ENCODE measurements around the gene SEMG1.

The SEMG1 gene

GRCh38 chr20:45187693-45188092 lies 19.1 kb upstream of the SEMG1 start:
- no peaks in the 10 kb centered on the region for H3K36me3 ChIP-seq (ENCODE audit: control insufficient read depth, insufficient read depth, low read length)
- no peaks in the 10 kb centered on the region for H3K4me1 ChIP-seq (ENCODE audit: control insufficient read depth, insufficient read depth, low read length, poor library complexity, severe bottlenecking)
- WGBS, 2 experiments (ENCODE audit: insufficient coverage in 2 of 2), result 57 to 94% methylated on average over 2 of the region's 2 CpGs
- H3K4me3 ChIP-seq (ENCODE audit: extremely low read depth, insufficient read depth, low read length, poor library complexity, severe bottlenecking), result no peak overlapping the region
- no peak overlapping the region for H3K27ac ChIP-seq (ENCODE audit: low read depth, low read length, severe bottlenecking)
- H3K9me3 ChIP-seq (ENCODE audit: control insufficient read depth, low read length), result no peaks in the 10 kb centered on the region

- H3K36me3 ChIP-seq (ENCODE audit: control insufficient read depth, insufficient read depth, low read length), result no peaks in the 10 kb centered on the region
- H3K9me3 ChIP-seq (ENCODE audit: control insufficient read depth, low read length), result no peaks in the 10 kb centered on the region
- no peak overlapping the region for H3K4me3 ChIP-seq (ENCODE audit: extremely low read depth, insufficient read depth, low read length, poor library complexity, severe bottlenecking)
- no peak overlapping the region for H3K27ac ChIP-seq (ENCODE audit: low read depth, low read length, severe bottlenecking)
- WGBS, 2 experiments (ENCODE audit: insufficient coverage in 2 of 2), result 84 to 100% methylated on average over 2 of the region's 3 CpGs
- no peaks in the 10 kb centered on the region for H3K4me1 ChIP-seq (ENCODE audit: control insufficient read depth, insufficient read depth, low read length, poor library complexity, severe bottlenecking)
These were observed 17.7 kb upstream of the SEMG1 start for GRCh38 chr20:45189067-45189609.

GRCh38 chr20:45189861-45190260 lies 17.0 kb upstream of the SEMG1 start:
- no peaks in the 10 kb centered on the region for H3K9me3 ChIP-seq (ENCODE audit: control insufficient read depth, low read length)
- H3K4me1 ChIP-seq (ENCODE audit: control insufficient read depth, insufficient read depth, low read length, poor library complexity, severe bottlenecking), result no peaks in the 10 kb centered on the region
- H3K27ac ChIP-seq (ENCODE audit: low read depth, low read length, severe bottlenecking), result no peak overlapping the region
- WGBS, 2 experiments (ENCODE audit: insufficient coverage in 2 of 2), result 96 to 100% methylated on average over 2 to 3 of the region's 3 CpGs
- H3K36me3 ChIP-seq (ENCODE audit: control insufficient read depth, insufficient read depth, low read length), result no peaks in the 10 kb centered on the region
- no peak overlapping the region for H3K4me3 ChIP-seq (ENCODE audit: extremely low read depth, insufficient read depth, low read length, poor library complexity, severe bottlenecking)

GRCh38 chr20:45191926-45192325 lies 14.9 kb upstream of the SEMG1 start:
- Histone ChIP-seq H3K27ac (ENCODE audit: low read depth, low read length, severe bottlenecking) (no peak overlapping the region), H3K36me3 (ENCODE audit: control insufficient read depth, insufficient read depth, low read length) (no peaks in the 10 kb centered on the region), H3K4me3 (ENCODE audit: extremely low read depth, insufficient read depth, low read length, poor library complexity, severe bottlenecking) (no peak overlapping the region), H3K4me1 (ENCODE audit: control insufficient read depth, insufficient read depth, low read length, poor library complexity, severe bottlenecking) (no peaks in the 10 kb centered on the region), H3K9me3 (ENCODE audit: control insufficient read depth, low read length) (no peaks in the 10 kb centered on the region)
- 90% methylated on average over 2 of the region's 3 CpGs; no CpG with 5 or more reads in 1 of the 2 experiments for WGBS, 2 experiments (ENCODE audit: insufficient coverage in 2 of 2)

GRCh38 chr20:45193331-45193730 lies 13.5 kb upstream of the SEMG1 start:
- Histone ChIP-seq H3K9me3 (ENCODE audit: control insufficient read depth, low read length) (no peaks in the 10 kb centered on the region), H3K36me3 (ENCODE audit: control insufficient read depth, insufficient read depth, low read length) (no peaks in the 10 kb centered on the region), H3K27ac (ENCODE audit: low read depth, low read length, severe bottlenecking) (no peak overlapping the region), H3K4me3 (ENCODE audit: extremely low read depth, insufficient read depth, low read length, poor library complexity, severe bottlenecking) (no peak overlapping the region), H3K4me1 (ENCODE audit: control insufficient read depth, insufficient read depth, low read length, poor library complexity, severe bottlenecking) (no peaks in the 10 kb centered on the region)
- WGBS, 2 experiments (ENCODE audit: insufficient coverage in 2 of 2), result no CpG with 5 or more reads among the region's 2 CpGs

- H3K4me1 ChIP-seq (ENCODE audit: control insufficient read depth, insufficient read depth, low read length, poor library complexity, severe bottlenecking), result no peaks in the 10 kb centered on the region
- H3K4me3 ChIP-seq (ENCODE audit: extremely low read depth, insufficient read depth, low read length, poor library complexity, severe bottlenecking), result no peak overlapping the region
- WGBS, 2 experiments (ENCODE audit: insufficient coverage in 2 of 2), result 100% methylated on average over 1 of the region's 1 CpG; no CpG with 5 or more reads in 1 of the 2 experiments
- no peaks in the 10 kb centered on the region for H3K9me3 ChIP-seq (ENCODE audit: control insufficient read depth, low read length)
- H3K27ac ChIP-seq (ENCODE audit: low read depth, low read length, severe bottlenecking), result no peak overlapping the region
- H3K36me3 ChIP-seq (ENCODE audit: control insufficient read depth, insufficient read depth, low read length), result no peaks in the 10 kb centered on the region
These were observed 3.1 kb downstream of the SEMG1 start for GRCh38 chr20:45209924-45210323.

GRCh38 chr20:45211569-45212474 lies 5.0 kb downstream of the SEMG1 start:
- Histone ChIP-seq H3K4me3 (ENCODE audit: extremely low read depth, insufficient read depth, low read length, poor library complexity, severe bottlenecking) (no peak overlapping the region), H3K4me1 (ENCODE audit: control insufficient read depth, insufficient read depth, low read length, poor library complexity, severe bottlenecking) (no peaks in the 10 kb centered on the region), H3K36me3 (ENCODE audit: control insufficient read depth, insufficient read depth, low read length) (no peaks in the 10 kb centered on the region), H3K9me3 (ENCODE audit: control insufficient read depth, low read length) (no peaks in the 10 kb centered on the region), H3K27ac (ENCODE audit: low read depth, low read length, severe bottlenecking) (no peak overlapping the region)

GRCh38 chr20:45212836-45213235 lies 6.0 kb downstream of the SEMG1 start:
- WGBS, 2 experiments (ENCODE audit: insufficient coverage in 2 of 2), result no CpG with 5 or more reads among the region's 3 CpGs
- Histone ChIP-seq H3K9me3 (ENCODE audit: control insufficient read depth, low read length) (peaks cover 3% of the 10 kb centered on the region), H3K4me3 (ENCODE audit: extremely low read depth, insufficient read depth, low read length, poor library complexity, severe bottlenecking) (no peak overlapping the region), H3K27ac (ENCODE audit: low read depth, low read length, severe bottlenecking) (no peak overlapping the region), H3K4me1 (ENCODE audit: control insufficient read depth, insufficient read depth, low read length, poor library complexity, severe bottlenecking) (no peaks in the 10 kb centered on the region), H3K36me3 (ENCODE audit: control insufficient read depth, insufficient read depth, low read length) (no peaks in the 10 kb centered on the region)

GRCh38 chr20:45218124-45218523 lies 11.3 kb downstream of the SEMG1 start:
- Histone ChIP-seq H3K36me3 (ENCODE audit: control insufficient read depth, insufficient read depth, low read length) (no peaks in the 10 kb centered on the region), H3K27ac (ENCODE audit: low read depth, low read length, severe bottlenecking) (no peak overlapping the region), H3K9me3 (ENCODE audit: control insufficient read depth, low read length) (peaks cover 3% of the 10 kb centered on the region), H3K4me3 (ENCODE audit: extremely low read depth, insufficient read depth, low read length, poor library complexity, severe bottlenecking) (no peak overlapping the region), H3K4me1 (ENCODE audit: control insufficient read depth, insufficient read depth, low read length, poor library complexity, severe bottlenecking) (no peaks in the 10 kb centered on the region)
- 86 to 91% methylated on average over 4 of the region's 4 CpGs for WGBS, 2 experiments (ENCODE audit: insufficient coverage in 2 of 2)

- Histone ChIP-seq H3K27ac (ENCODE audit: low read depth, low read length, severe bottlenecking) (no peak overlapping the region), H3K36me3 (ENCODE audit: control insufficient read depth, insufficient read depth, low read length) (no peaks in the 10 kb centered on the region), H3K9me3 (ENCODE audit: control insufficient read depth, low read length) (peaks cover 3% of the 10 kb centered on the region), H3K4me3 (ENCODE audit: extremely low read depth, insufficient read depth, low read length, poor library complexity, severe bottlenecking) (no peak overlapping the region), H3K4me1 (ENCODE audit: control insufficient read depth, insufficient read depth, low read length, poor library complexity, severe bottlenecking) (no peaks in the 10 kb centered on the region)
- WGBS, 2 experiments (ENCODE audit: insufficient coverage in 2 of 2), result no CpG with 5 or more reads among the region's 2 CpGs
These were observed 11.8 kb downstream of the SEMG1 start for GRCh38 chr20:45218636-45219035.

GRCh38 chr20:45221076-45221475 lies 14.2 kb downstream of the SEMG1 start, which contains the start of gene SEMG2:
TSS of gene SEMG2 (plus strand) at chr20:45221373. CDS start at chr20:45221390, 17 bp downstream.
- H3K4me3 ChIP-seq (ENCODE audit: extremely low read depth, insufficient read depth, low read length, poor library complexity, severe bottlenecking), result no peak within 1 kb of the TSS
- peaks cover 3% of the 10 kb centered on the region for H3K9me3 ChIP-seq (ENCODE audit: control insufficient read depth, low read length)
- no peaks in the 10 kb centered on the region for H3K4me1 ChIP-seq (ENCODE audit: control insufficient read depth, insufficient read depth, low read length, poor library complexity, severe bottlenecking)
- H3K36me3 ChIP-seq (ENCODE audit: control insufficient read depth, insufficient read depth, low read length), result no peaks in the 10 kb centered on the region
- H3K27ac ChIP-seq (ENCODE audit: low read depth, low read length, severe bottlenecking), result no peak within 1 kb of the TSS
- WGBS, 2 experiments (ENCODE audit: insufficient coverage in 2 of 2), result 80% methylated on average over 1 of the region's 4 CpGs; no CpG with 5 or more reads in 1 of the 2 experiments

All from mesodermal cell (in vitro differentiated cells).